Measurements from ENCODE around the gene CRHR1. TPM values are rescaled to one million over a fixed set of nuclear protein-coding genes. Genes with fewer than 3 reads are reported as not detected.

Gene CRHR1
- total RNA-seq, 2 donors from 2014 or later = 0.71 TPM; not detected in 1

- Mint-ChIP-seq H3K4me3 (no peak overlapping the region), H3K27me3 (peaks cover 3% of the 10 kb centered on the region), H3K36me3 (ENCODE audit: low read depth) (no peaks in the 10 kb centered on the region), H3K4me1 (no peaks in the 10 kb centered on the region), H3K27ac (no peak overlapping the region), H3K9me3 (peaks cover 4% of the 10 kb centered on the region)
- no peak for ATAC-seq (replicated peaks)
Measured at GRCh38 chr17:45883063-45883462, 98.9 kb downstream of the CRHR1 start.

Other genes starting within 250 kb of the CRHR1 start
- not detected for gene SPPL2C, start 60.6 kb downstream of the CRHR1 start, total RNA-seq
- 1 to 10 TPM in 1 of 2 donors, under 1 TPM in 1; 0.63 to 4.9 TPM for gene MAPT, start 110.2 kb downstream of the CRHR1 start, total RNA-seq
- gene STH, start 214.9 kb downstream of the CRHR1 start, total RNA-seq = not detected